Right kidney (tissue), 1 donor: ENCODE measurements around the gene ESR1.
"Not testable (repeated sequence)": the region's sequence is repeated elsewhere in the genome, so short reads cannot be mapped to it uniquely, and the experiment has no call there.

Source experiments
- DNase-seq: peaks from one replicate; pipeline ENCODE4 v3.0.0-alpha.2; 2016

ESR1 gene

GRCh38 chr6:151992091-151992490, 184.6 kb downstream of the ESR1 start:
- no peak for DNase-seq

DNA sequence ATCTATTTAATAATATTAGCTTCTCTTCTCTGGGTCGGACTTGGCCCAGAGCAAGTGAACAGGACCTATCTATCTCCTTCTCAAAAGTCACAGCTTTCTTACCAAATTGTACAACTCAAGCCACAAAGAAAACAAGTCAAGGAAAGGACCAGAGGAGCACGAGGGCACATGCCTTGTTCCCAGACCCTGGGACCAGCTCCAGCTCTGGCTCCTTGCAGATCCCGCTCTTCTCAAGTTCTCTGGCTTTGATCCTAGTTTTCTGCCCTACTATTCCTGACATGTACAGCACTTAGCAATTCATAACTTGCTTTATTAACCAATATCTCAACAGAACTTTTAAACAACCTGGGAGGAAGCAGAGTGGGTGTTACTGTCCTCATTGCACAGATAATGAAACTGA, 185.9 kb downstream of the ESR1 start:
- no peak for DNase-seq

- no peak for DNase-seq
These were observed 191.3 kb downstream of the ESR1 start for GRCh38 chr6:151998784-151999183.

DNA sequence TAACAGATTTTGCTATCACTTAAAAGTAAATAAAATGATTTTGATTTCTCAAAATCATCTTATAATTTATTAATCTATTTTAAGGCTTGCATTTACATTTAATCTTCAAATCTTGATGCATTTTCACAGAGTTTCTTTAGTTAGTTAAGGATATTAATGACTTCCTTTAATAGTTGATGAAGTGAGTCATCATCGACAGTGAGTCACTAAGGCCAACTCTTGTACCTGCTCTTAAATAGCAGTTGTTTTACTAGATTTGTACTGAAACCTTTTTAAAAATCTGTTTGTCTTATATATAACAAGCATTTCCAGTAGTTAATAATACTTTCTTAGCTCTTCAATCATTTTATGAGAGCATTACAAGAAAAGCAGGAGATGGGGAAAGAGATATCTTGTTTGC, 191.7 kb downstream of the ESR1 start:
- no peak for DNase-seq

DNA sequence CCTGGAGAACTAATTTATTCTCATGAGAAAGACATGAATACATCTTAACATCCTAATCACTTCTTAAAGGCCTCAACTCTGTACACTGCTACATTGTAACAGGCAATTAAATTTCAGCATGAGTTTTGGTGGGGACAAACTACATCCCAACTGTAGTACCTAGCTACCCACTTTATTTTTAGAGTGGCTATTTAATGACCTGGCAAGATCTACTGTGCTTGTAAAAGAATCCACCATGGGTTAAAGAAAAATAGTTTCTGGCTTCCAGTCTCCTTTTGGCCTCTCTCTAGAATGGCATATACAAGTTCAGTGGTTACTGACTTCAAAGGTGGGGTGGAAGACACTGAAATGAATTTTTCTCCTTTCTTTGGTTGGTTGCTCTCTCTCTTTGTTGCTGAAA, 193.9 kb downstream of the ESR1 start:
- no peak for DNase-seq

GRCh38 chr6:152002306-152002705, 194.8 kb downstream of the ESR1 start:
- no peak for DNase-seq

GRCh38 chr6:152004036-152004566, 196.6 kb downstream of the ESR1 start:
- no peak for DNase-seq

DNA sequence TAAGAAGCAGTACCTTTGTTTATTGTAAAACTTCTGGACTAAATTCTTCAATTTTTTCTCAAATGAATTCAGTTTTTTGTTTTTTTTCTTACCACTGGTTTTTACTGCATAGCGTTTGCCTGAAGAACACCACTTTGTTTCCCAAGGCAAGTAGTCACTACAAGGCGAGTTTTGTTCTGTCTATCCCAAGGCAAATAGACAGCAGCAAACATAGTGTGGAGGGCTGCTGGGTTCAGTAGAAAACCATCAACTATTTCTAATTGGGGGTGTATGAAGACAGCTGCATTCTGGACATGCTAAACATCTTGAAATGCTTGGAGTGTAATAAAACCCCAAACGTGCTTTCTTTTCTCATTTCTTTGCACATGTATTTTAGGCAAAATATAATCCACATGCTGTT, 197.4 kb downstream of the ESR1 start:
- no peak for DNase-seq

DNA sequence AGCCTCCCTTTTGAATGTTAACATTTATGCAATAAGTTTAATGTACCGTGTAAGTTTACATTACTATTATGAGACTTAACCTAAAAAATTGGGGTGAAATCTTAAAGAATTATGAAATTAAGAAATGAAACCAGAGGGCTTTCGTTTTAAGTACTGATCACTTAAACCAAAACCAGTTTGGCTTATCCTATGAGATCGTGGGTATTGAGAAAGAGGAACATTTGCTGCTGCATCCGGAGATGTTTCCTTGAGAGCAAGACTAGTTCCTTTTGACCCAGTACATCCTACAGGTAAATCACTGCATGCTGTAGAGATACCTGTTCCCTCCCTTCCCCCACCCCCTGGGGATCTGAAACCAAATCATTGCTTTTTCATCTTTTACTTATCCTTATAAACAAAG, 201.3 kb downstream of the ESR1 start:
- no peak for DNase-seq

GRCh38 chr6:152012227-152012626, 204.7 kb downstream of the ESR1 start:
- no peak for DNase-seq

DNA sequence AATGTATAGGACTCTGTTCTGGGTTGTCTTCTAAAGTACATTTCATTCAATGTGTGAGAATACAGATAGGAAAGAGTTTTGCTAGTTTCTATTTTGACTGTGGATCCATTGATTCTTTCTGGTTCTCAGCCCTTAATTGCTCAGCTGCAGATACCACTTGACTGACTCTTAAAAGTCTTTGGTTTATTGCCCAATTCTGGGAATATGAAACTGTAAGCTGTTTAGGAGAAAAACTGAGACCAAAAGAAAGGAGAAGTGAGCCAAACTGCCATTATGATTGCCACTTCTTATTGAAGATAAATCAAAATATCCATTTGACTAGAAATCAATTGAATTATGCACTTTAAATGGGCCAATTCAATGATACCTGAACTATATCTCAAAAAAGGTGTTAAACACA, 211.4 kb downstream of the ESR1 start:
- DNase-seq: no peak

DNA sequence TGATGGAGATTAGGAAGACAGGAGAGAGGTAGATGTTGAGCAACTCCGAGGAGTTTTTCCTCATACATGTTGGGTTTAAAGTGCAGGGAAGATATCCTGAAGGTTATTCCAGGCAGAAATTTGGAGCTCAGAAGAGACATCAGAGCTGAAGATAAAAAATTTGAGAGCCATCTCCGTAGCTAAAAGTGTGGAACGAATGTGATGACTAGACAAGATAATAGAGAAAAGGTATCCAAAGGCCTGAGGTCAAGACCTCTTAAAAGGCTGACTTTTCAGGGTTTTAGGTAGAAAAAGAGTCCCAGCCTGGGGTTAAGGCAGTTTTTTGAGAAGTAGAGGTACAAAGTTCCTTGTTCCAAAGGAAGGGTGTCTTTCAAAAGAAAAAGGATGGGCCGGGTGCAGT, 214.8 kb downstream of the ESR1 start:
- no peak for DNase-seq

- no peak for DNase-seq
These were observed 216.1 kb downstream of the ESR1 start for GRCh38 chr6:152023613-152024012.

GRCh38 chr6:152026291-152026690, 218.8 kb downstream of the ESR1 start:
- no peak for DNase-seq

DNA sequence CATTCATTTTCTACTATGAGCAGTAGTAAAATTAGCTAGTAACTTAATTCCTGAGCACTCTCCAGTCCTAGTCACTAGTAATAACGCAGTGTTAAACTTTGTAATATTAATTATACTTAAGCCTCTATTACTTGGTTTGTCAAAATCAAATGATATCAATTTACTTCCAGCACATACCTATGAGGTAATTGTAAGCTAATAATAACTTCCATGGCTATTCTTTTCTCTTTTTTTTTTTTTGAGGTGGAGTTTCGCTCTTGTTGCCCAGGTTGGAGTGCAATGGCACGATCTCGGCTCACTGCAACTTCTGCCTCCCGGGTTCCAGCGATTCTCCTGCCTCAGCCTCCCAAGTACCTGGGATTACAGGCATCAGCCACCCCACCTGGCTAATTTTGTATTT, 219.3 kb downstream of the ESR1 start:
- DNase-seq: not testable (repeated sequence)

GRCh38 chr6:152033765-152034164, 226.3 kb downstream of the ESR1 start:
- not testable (repeated sequence) for DNase-seq

DNA sequence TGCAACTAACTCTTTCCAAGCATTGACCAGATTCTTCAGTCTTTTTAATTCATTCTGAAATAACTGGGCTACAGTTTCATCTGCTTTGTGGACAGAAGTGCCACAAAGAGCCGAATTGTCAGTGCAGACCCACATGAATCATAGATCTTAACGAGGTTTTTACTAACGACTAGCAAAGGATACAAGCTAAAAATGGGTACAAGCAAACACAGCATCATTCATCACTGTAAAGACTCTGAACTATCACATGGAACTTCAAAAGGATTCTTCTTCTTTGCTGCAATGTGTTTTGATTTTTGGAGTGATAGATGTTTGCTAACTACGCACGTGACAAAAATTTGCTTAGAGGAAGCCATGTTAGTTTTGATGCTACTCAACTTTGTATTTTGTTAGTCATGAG, 227.1 kb downstream of the ESR1 start:
- DNase-seq: no peak

DNA sequence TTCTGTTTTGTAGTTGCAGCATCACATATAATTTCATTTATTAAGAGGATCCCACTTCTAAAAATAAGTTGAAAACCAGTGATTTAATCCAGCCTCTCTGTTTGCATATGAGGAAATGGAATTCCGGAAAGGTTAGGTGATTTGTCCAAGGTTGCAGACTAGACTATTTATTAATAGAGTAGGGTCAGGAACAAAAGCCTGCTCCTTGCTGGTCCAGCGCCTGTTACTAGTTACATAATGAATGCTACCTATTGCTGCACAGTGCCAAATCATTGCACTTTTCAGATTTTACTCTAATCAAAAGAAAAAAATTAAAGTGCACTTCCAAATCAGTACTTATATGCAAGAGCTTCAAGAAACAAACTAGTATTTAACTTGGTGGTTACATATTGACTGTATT, 238.6 kb downstream of the ESR1 start:
- DNase-seq: no peak

- DNase-seq: no peak
These were observed 241.4 kb downstream of the ESR1 start for GRCh38 chr6:152048921-152049320.

- DNase-seq: no peak
These were observed 242.0 kb downstream of the ESR1 start for GRCh38 chr6:152049502-152049901.

DNA sequence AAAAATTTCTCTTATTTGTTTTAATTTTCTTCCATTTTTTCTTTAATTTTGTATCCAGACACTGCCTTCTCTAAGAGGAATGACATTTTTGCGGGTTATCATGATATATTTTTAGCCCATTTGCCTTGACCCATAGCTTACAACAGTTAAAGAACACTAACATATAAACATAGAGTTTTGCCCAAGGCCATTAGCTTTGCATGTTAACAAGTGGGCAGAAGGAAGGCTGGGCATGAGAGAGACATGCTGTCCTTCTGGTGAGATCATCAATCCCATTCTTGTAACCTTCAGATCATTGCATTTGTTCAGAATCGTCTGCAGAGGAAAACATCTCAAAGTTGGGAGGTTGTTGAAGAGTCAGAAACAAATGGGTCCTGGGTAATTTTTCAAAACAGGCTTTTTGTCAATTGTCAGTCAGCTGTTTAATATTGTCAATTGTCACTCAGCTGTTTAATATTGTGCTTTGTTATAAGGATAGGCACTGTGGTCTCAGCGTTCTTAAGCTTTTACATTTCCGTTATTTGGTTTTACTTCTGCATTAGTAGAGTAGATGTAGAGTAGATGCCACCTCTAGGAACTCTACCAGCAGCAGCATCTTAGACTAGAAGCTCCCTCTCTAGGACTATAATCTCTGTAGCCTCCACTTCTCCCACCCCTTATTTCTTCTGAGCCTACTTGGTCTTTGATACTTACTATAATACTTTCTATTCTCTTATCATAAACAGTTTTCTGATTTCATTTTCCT, 243.1 kb downstream of the ESR1 start:
- no peak for DNase-seq

DNA sequence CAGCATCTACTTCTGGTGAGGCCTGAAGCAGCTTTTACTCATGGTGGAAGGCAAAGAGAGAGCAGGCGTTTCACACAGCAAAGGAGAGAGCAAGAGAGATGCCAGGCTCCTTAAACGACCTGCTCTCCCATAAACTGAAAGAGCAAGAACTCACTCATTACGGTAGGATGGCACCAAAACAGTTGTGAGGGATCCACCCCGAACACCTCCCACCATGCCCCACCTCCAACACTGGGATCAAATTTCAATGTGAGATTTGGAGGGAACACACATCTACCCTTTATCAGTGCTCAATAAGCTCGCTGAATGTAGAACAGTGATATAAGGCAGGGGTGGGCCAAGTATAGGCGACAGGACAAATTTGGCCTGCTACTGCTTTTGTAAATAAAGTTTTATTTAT, 244.6 kb downstream of the ESR1 start:
- DNase-seq: no peak

DNA sequence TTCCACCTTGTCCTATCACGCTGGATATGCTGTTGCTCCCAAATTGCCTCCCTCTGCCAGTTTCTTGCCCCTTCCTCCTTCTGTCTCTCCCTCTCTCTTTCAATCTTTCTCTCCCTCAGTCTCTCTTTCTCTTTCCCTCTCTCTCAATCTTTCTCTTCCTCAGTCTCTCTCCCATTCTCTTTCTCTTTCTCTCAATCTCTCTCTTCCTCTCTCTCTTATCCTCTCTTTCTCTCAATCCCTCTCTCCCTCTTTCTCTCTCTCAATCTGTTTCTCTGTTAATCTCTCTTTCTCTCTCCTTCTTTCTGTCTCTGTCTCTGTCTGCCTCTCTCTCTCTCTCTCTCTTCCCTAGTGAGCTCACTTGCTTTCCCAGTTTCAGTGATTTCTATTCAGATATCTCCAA, 245.8 kb downstream of the ESR1 start:
- no peak for DNase-seq

DNA sequence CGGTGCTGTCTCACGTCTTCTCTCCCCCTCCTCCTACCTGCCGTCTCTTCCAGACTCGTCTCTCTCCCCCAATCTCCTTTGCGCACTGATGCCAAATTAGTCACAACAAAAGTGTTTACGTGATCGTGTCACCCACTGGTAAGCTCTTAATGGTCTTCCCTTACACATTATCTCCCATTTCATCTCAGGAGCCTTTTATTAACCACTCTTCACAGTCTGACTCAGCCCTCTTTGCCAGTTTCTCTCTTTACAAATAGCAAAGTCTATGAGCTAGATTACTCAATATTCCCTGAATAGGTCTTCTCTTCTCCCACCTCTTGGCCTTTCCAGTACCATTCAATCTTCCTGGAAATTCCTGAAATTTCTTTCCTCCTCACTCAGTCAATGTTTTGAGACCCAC, 247.0 kb downstream of the ESR1 start:
- DNase-seq: no peak

DNA sequence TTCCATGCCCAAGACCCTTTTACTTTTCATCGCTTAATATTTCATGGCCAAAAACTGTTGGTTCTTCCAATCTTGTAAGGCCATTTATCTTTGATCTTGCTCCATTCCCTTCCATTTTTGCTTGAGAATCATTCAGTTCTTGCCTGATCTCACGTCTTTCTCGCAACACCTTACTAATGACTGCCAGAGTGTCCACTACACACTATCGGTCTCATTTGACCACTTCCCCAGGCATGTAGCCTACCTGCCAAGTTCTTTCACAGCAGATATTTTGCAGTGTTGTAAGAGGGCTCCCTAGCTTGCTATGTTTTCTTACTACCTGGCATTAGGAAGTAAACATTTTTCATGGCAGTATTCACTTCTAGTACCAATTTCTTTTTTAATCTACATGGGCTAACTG, 248.0 kb downstream of the ESR1 start:
- no peak for DNase-seq
